GM23338 (cell line): ENCODE data around the gene DYRK1A. TPM values are rescaled to one million over a fixed set of nuclear protein-coding genes. Genes with fewer than 3 reads are reported as not detected.
A peak's percentile ranks its signal among the peaks of the same experiment; 100 is the strongest.

Experiments
- ATAC-seq: fragments of 200-7000 bp; cut with Tn5 transposase; 3 replicates; pipeline ENCODE4 v1.9.1; 2020
- DNase-seq: peaks from one replicate; pipeline ENCODE4 v3.0.0-alpha.2; 2015; ENCODE audit warnings: low spot score
- H2AFZ ChIP-seq: fragments of 200-600 bp; sonication (generic); 2 replicates; pipeline ENCODE4 v1.8.0; 2016; ENCODE audit warnings: antibody characterized with exemption, mild to moderate bottlenecking, moderate library complexity
- H3F3A ChIP-seq: fragments of 200-600 bp; sonication (generic); replicated peaks from 2 replicates; pipeline ENCODE4 v1.8.0; 2017; ENCODE audit warnings: antibody characterized with exemption, mixed run types, low read depth
- H3K27ac ChIP-seq: fragments of 200-600 bp; sonication (generic); 2 replicates; pipeline ENCODE4 v1.6.1; 2016; ENCODE audit warnings: low read depth
- H3K27me3 ChIP-seq: fragments of 200-600 bp; sonication (generic); 2 replicates; pipeline ENCODE4 v1.8.0; 2016; ENCODE audit warnings: mild to moderate bottlenecking, mixed run types, moderate library complexity; ENCODE audit not compliant: insufficient read depth
- H3K36me3 ChIP-seq: fragments of 200-600 bp; sonication (generic); 2 replicates; pipeline ENCODE4 v1.8.0; 2016; ENCODE audit warnings: mild to moderate bottlenecking; ENCODE audit not compliant: insufficient read depth
- H3K4me1 ChIP-seq: fragments of 200-600 bp; sonication (generic); 2 replicates; pipeline ENCODE4 v1.8.0; 2016; ENCODE audit warnings: mild to moderate bottlenecking, moderate library complexity; ENCODE audit not compliant: insufficient read depth
- H3K4me2 ChIP-seq: fragments of 200-600 bp; sonication (generic); 2 replicates; pipeline ENCODE4 v1.7.1; 2017; ENCODE audit warnings: mixed run types
- H3K4me3 ChIP-seq: fragments of 200-600 bp; sonication (generic); 2 replicates; pipeline ENCODE4 v1.6.1; 2016; ENCODE audit warnings: mixed run types
- H3K79me2 ChIP-seq: fragments of 200-600 bp; sonication (generic); replicated peaks from 2 replicates; pipeline ENCODE4 v1.8.0; 2017; ENCODE audit warnings: mild to moderate bottlenecking; ENCODE audit not compliant: insufficient read depth
- H3K9me2 ChIP-seq: fragments of 200-600 bp; sonication (generic); 2 replicates; pipeline ENCODE4 v1.8.0; 2017; ENCODE audit not compliant: insufficient read depth
- H4K20me1 ChIP-seq: fragments of 200-600 bp; sonication (generic); replicated peaks from 2 replicates; pipeline ENCODE4 v1.8.0; 2017; ENCODE audit warnings: mild to moderate bottlenecking; ENCODE audit not compliant: insufficient read depth
- H3K27ac Mint-ChIP-seq: 2 replicates; pipeline ENCODE4 v1.8.0; 2020; ENCODE audit warnings: inconsistent platforms, mild to moderate bottlenecking, moderate library complexity, mixed read lengths
- H3K27me3 Mint-ChIP-seq: 3 replicates; pipeline ENCODE4 v1.8.0; 2022; ENCODE audit warnings: low read depth, mild to moderate bottlenecking, moderate library complexity, mixed read lengths, inconsistent platforms; ENCODE audit not compliant: insufficient read depth, poor library complexity
- H3K36me3 Mint-ChIP-seq: 3 replicates; pipeline ENCODE4 v1.8.0; 2021; ENCODE audit warnings: low read depth, mild to moderate bottlenecking, inconsistent platforms, moderate library complexity, mixed read lengths
- H3K4me1 Mint-ChIP-seq: 3 replicates; pipeline ENCODE4 v1.8.0; 2020; ENCODE audit warnings: mild to moderate bottlenecking, inconsistent platforms, mixed read lengths
- H3K4me3 Mint-ChIP-seq: 3 replicates; pipeline ENCODE4 v1.8.0; 2021; ENCODE audit warnings: moderate library complexity, mild to moderate bottlenecking, inconsistent platforms, mixed read lengths
- H3K9me3 Mint-ChIP-seq: 3 replicates; pipeline ENCODE4 v1.8.0; 2020; ENCODE audit warnings: moderate library complexity, mild to moderate bottlenecking, inconsistent platforms, mixed read lengths
- EZH2 ChIP-seq: fragments of 200-600 bp; sonication (generic); IDR thresholded peaks from one replicate; pipeline ENCODE4 v1.8.0; 2017; ENCODE audit warnings: antibody characterized with exemption, mild to moderate bottlenecking, low read depth; ENCODE audit not compliant: unreplicated experiment
- JUNB ChIP-seq: IDR thresholded peaks from one replicate; pipeline ENCODE4 v1.6.1; 2016; ENCODE audit warnings: antibody characterized with exemption; ENCODE audit not compliant: unreplicated experiment
- POLR2AphosphoS5 ChIP-seq: IDR thresholded peaks from 2 replicates; pipeline ENCODE4 v1.6.1; 2016; ENCODE audit warnings: antibody characterized with exemption, low read depth
- STAT1 ChIP-seq: IDR thresholded peaks from one replicate; pipeline ENCODE4 v1.6.1; 2016; ENCODE audit warnings: antibody characterized with exemption; ENCODE audit not compliant: unreplicated experiment
- ZNF331 ChIP-seq: fragments of 250-450 bp; sonication (Bioruptor Pico); IDR thresholded peaks from 2 replicates; pipeline ENCODE4 v1.5.0; 2020; ENCODE audit warnings: low read depth, mild to moderate bottlenecking, moderate library complexity
- ZNF462 ChIP-seq: fragments of 250-450 bp; sonication (Bioruptor Pico); IDR thresholded peaks from 2 replicates; pipeline ENCODE4 v1.5.0; 2020; ENCODE audit warnings: mild to moderate bottlenecking, moderate library complexity
- polyA plus RNA-seq: library from polyadenylated mRNA; unstranded; fragments of >200 nt; fragmentation: Nextera tagmentation; extraction: Ambion mirVana; gene quantifications from 2 replicates; pipeline ENCODE4 v1.2.1, GENCODE V29; 2016
- total RNA-seq: library from RNA; depleted of rRNA; stranded (reverse); fragments of >200 nt; shearing (Covaris generic); gene quantifications from 2 replicates; pipeline ENCODE4 v1.2.3, GENCODE V29; 2014
- TF ChIP-seq, protein P1 (sequence below): IDR thresholded peaks from 2 replicates; pipeline ENCODE4 v1.6.1; 2016; ENCODE audit warnings: antibody characterized with exemption

The DYRK1A gene
- total and polyA plus RNA-seq, 2 experiments from 2014 or later = 10.3 to 84.7 TPM

- no peak for TF ChIP-seq JUNB
- no peak for TF ChIP-seq STAT1
- no peak for TF ChIP-seq EZH2
- TF ChIP-seq POLR2AphosphoS5 = no peak
- DNase-seq = peak; percentile 62
- H3K27ac Mint-ChIP-seq = no peak overlapping the region
These were observed 117.2 kb downstream of the DYRK1A start for GRCh38 chr21:37483776-37484175.

DNA sequence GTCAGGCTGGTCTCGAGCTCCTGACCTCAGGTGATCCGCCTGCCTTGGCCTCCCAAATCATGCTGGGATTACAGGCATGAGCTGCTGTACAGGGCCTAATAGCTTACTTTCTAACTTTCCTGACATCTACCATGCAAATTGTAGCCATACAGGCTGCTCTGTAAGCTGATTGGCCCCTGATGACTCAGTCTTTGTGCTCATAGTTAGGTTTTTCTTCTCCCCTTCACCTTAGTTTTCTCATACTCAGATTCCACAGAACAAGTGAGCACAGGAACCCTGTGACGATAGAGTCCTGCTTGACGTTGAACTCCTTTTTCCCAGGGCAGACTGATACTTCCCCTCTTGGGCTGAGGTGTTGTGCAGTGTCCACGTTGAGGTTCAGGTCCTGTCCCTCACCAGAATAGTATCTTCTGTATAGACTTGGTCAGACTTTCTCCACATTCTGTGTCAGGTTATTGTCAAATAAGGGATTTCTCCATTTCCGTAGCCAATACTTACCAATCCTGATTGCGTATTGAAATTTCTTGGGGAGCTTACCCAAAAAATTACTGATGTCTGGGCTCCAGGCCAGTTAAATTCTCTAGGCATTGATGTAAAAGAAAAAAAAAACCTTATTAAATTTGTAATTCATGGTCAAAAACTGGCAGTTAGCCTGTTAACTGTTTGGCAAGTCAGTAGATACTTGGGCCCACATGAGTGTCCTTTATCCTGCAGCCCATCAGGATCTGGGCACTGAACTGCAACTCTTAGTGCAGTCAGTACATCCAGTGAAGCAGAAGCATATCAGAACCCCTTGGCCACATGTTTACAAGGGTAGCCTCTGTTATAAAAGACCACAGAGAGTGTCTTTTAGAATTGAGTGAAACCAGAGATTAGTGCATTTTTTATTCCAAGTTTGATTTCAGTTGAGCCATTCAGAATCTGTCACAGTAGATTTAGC is 118.2 kb downstream of the DYRK1A start:
- Mint-ChIP-seq H3K36me3 (peaks cover 44% of the 10 kb centered on the region), H3K4me3 (no peak overlapping the region), H3K4me1 (peaks cover 34% of the 10 kb centered on the region), H3K27me3 (no peaks in the 10 kb centered on the region), H3K9me3 (no peaks in the 10 kb centered on the region; the same call in 2 of the 3 replicates), H3K27ac (peak overlapping the region; percentile 36; the same call in 1 of the 2 replicates)
- Histone ChIP-seq H3K4me1 (peaks cover 8% of the 10 kb centered on the region; the same call in 1 of the 2 replicates), H3K36me3 (no peaks in the 10 kb centered on the region), H4K20me1 (peaks cover 10% of the 10 kb centered on the region; the same call in 1 of the 2 replicates), H3K27ac (peak overlapping the region; percentile 52; the same call in 1 of the 2 replicates), H3K79me2 (peaks cover 5% of the 10 kb centered on the region; the same call in 1 of the 2 replicates), H3F3A (no peaks in the 10 kb centered on the region; the same call in 1 of the 2 replicates), H3K9me2 (no peaks in the 10 kb centered on the region), H3K27me3 (no peaks in the 10 kb centered on the region), H2AFZ (no peak overlapping the region), H3K4me3 (no peak overlapping the region), H3K4me2 (no peak overlapping the region)
- DNase-seq (no peak), ATAC-seq (no peak)
- TF ChIP-seq EZH2 = no peak
- no peak for TF ChIP-seq ZNF331
- no peak for TF ChIP-seq ZNF462 (CRISPR knock-in tag)
- TF ChIP-seq, protein P1, sequence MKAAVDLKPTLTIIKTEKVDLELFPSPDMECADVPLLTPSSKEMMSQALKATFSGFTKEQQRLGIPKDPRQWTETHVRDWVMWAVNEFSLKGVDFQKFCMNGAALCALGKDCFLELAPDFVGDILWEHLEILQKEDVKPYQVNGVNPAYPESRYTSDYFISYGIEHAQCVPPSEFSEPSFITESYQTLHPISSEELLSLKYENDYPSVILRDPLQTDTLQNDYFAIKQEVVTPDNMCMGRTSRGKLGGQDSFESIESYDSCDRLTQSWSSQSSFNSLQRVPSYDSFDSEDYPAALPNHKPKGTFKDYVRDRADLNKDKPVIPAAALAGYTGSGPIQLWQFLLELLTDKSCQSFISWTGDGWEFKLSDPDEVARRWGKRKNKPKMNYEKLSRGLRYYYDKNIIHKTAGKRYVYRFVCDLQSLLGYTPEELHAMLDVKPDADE = no peak

More at GRCh38 chr21:37483776-37484175, 117.2 kb downstream of the DYRK1A start:
- H3F3A ChIP-seq = no peaks in the 10 kb centered on the region; the same call in 1 of the 2 replicates
- peaks cover 6% of the 10 kb centered on the region; the same call in 1 of the 2 replicates for H3K4me1 ChIP-seq
- H3K27me3 Mint-ChIP-seq = no peaks in the 10 kb centered on the region
- H3K4me3 ChIP-seq = no peak overlapping the region
- no peaks in the 10 kb centered on the region for H3K27me3 ChIP-seq
- no peaks in the 10 kb centered on the region; the same call in 2 of the 3 replicates for H3K9me3 Mint-ChIP-seq
- H3K4me3 Mint-ChIP-seq = no peak overlapping the region
- H3K36me3 ChIP-seq = no peaks in the 10 kb centered on the region
- peaks cover 10% of the 10 kb centered on the region; the same call in 1 of the 2 replicates for H4K20me1 ChIP-seq
- peaks cover 44% of the 10 kb centered on the region for H3K36me3 Mint-ChIP-seq
- H3K79me2 ChIP-seq = peaks cover 15% of the 10 kb centered on the region
- ATAC-seq = peak; percentile 85
- 0 out of 2 replicates have a peak overlapping the region, but pooled peaks have one; percentile 39 for H3K4me2 ChIP-seq
- peaks cover 26% of the 10 kb centered on the region for H3K4me1 Mint-ChIP-seq
- H3K9me2 ChIP-seq = no peaks in the 10 kb centered on the region
- no peak overlapping the region for H2AFZ ChIP-seq
- H3K27ac ChIP-seq = 0 out of 2 replicates have a peak overlapping the region, but pooled peaks have one; percentile 65
